CD14-positive monocyte (primary cell): ENCODE measurements around the gene DMAC2L. TPM values are rescaled to one million over a fixed set of nuclear protein-coding genes. Genes with fewer than 3 reads are reported as not detected.

Experiments used
- DNase-seq, 3 donors: peaks; one replicate each; pipeline ENCODE4 v3.0.0-alpha.2; 2011 to 2022
- H2AFZ ChIP-seq: 2 replicates; pipeline ENCODE4 v1.6.0; 2012; ENCODE audit warnings: mild to moderate bottlenecking, low read depth, low read length, inconsistent platforms; ENCODE audit not compliant: insufficient read depth, poor library complexity, severe bottlenecking
- H3K27ac ChIP-seq, 2 donors: 1 replicate in 1 of 2; 2 replicates in 1 of 2; pipeline ENCODE4 v1.5.1; 2012 to 2013; ENCODE audit warnings: low read length in 2 of 2, control low read depth in 1 of 2, inconsistent platforms in 1 of 2, low read depth in 1 of 2, mild to moderate bottlenecking in 1 of 2
- H3K27me3 ChIP-seq, 2 donors: one replicate each; pipeline versions ENCODE4 v1.6.0 to v1.6.1; 2011 to 2013; ENCODE audit warnings: low read length in 2 of 2; ENCODE audit not compliant: control insufficient read depth in 2 of 2, insufficient read depth in 2 of 2
- H3K36me3 ChIP-seq, 2 donors: replicated peaks in 1 of 2; 1 replicate in 1 of 2; 2 replicates in 1 of 2; pipeline versions ENCODE4 v1.5.1 to v1.6.1; 2012 to 2013; ENCODE audit warnings: low read length in 2 of 2, control low read depth in 1 of 2, inconsistent platforms in 1 of 2, mild to moderate bottlenecking in 1 of 2; ENCODE audit not compliant: insufficient read depth in 2 of 2, control insufficient read depth in 1 of 2
- H3K4me1 ChIP-seq, 2 donors: 1 replicate in 1 of 2; 2 replicates in 1 of 2; pipeline versions ENCODE4 v1.5.1 to v1.6.1; 2012 to 2013; ENCODE audit warnings: low read length in 2 of 2, control low read depth in 1 of 2, inconsistent platforms in 1 of 2, mild to moderate bottlenecking in 1 of 2, moderate library complexity in 1 of 2; ENCODE audit not compliant: insufficient read depth in 2 of 2, control insufficient read depth in 1 of 2
- H3K4me2 ChIP-seq: replicated peaks from 2 replicates; pipeline ENCODE3; 2012; ENCODE audit warnings: low read length, moderate library complexity, mild to moderate bottlenecking; ENCODE audit not compliant: poor library complexity, severe bottlenecking; ENCODE audit errors: extremely low read depth
- H3K4me3 ChIP-seq, 3 experiments: fragments of 200-600 bp in 1 of 3; sonication (generic) in 1 of 3; replicated peaks in 1 of 3; 1 replicate in 2 of 3; 2 replicates in 1 of 3; pipeline ENCODE4 v1.5.1; 2011 to 2013; ENCODE audit warnings: low read length in 3 of 3, mild to moderate bottlenecking in 3 of 3, control low read depth in 2 of 3, low read depth in 2 of 3, inconsistent platforms in 1 of 3, moderate library complexity in 1 of 3
- H3K79me2 ChIP-seq: 2 replicates; pipeline ENCODE4 v1.6.0; 2012; ENCODE audit warnings: mild to moderate bottlenecking, control low read depth, inconsistent platforms, low read length, moderate library complexity; ENCODE audit not compliant: insufficient read depth
- H3K9ac ChIP-seq: 2 replicates; pipeline ENCODE4 v1.6.0; 2017; ENCODE audit warnings: low read length, mild to moderate bottlenecking; ENCODE audit not compliant: insufficient read depth, poor library complexity, severe bottlenecking
- H3K9me3 ChIP-seq, 2 donors: replicated peaks in 1 of 2; 1 replicate in 1 of 2; 2 replicates in 1 of 2; pipeline versions ENCODE4 v1.5.1 to v1.6.1; 2012 to 2013; ENCODE audit warnings: low read length in 2 of 2, control low read depth in 1 of 2; ENCODE audit not compliant: control insufficient read depth in 1 of 2, insufficient read depth in 1 of 2
- H4K20me1 ChIP-seq: 2 replicates; pipeline ENCODE4 v1.6.0; 2012; ENCODE audit warnings: mild to moderate bottlenecking, low read length, control low read depth, moderate library complexity; ENCODE audit not compliant: insufficient read depth
- H3K27ac Mint-ChIP-seq, 7 donors: one replicate each; pipeline ENCODE4 v1.8.0; 2020; ENCODE audit warnings: mild to moderate bottlenecking in 7 of 7, mixed read lengths in 7 of 7, moderate library complexity in 6 of 7, inconsistent platforms in 2 of 7
- H3K27me3 Mint-ChIP-seq, 3 donors: one replicate each; pipeline ENCODE4 v1.8.0; 2021 to 2022; ENCODE audit warnings: low read depth in 3 of 3, mild to moderate bottlenecking in 3 of 3, mixed read lengths in 3 of 3, moderate library complexity in 3 of 3, inconsistent platforms in 1 of 3
- H3K36me3 Mint-ChIP-seq, 2 donors: one replicate each; pipeline ENCODE4 v1.8.0; 2020; ENCODE audit warnings: mixed read lengths in 2 of 2, inconsistent platforms in 1 of 2, mild to moderate bottlenecking in 1 of 2
- H3K4me1 Mint-ChIP-seq: one replicate; pipeline ENCODE4 v1.8.0; 2020; ENCODE audit warnings: mild to moderate bottlenecking, mixed read lengths
- H3K4me3 Mint-ChIP-seq, 2 donors: one replicate each; pipeline ENCODE4 v1.8.0; 2020; ENCODE audit warnings: mild to moderate bottlenecking in 2 of 2, mixed read lengths in 2 of 2, moderate library complexity in 1 of 2
- H3K9me3 Mint-ChIP-seq, 7 donors: one replicate each; pipeline ENCODE4 v1.8.0; 2020 to 2022; ENCODE audit warnings: mixed read lengths in 7 of 7, mild to moderate bottlenecking in 6 of 7, moderate library complexity in 6 of 7, inconsistent platforms in 2 of 7
- CTCF ChIP-seq: fragments of 200-600 bp; IDR thresholded peaks from one replicate; pipeline ENCODE4 v1.8.0; 2022; ENCODE audit warnings: antibody characterized with exemption, mild to moderate bottlenecking
- WGBS: methylation state at CpG from one replicate; pipeline ENCODE4 v1.1.5; 2013; ENCODE audit warnings: missing lambda C conversion rate; ENCODE audit not compliant: insufficient coverage; 5-methylcytosine and 5-hydroxymethylcytosine counted together
- intact Hi-C, 2 donors: fragments of 100-400 bp; cut with micrococcal nuclease; formaldehyde crosslinking; loops; one replicate each; pipeline versions ENCODE4 v1.15.0 to v1.15.1; 2023
- polyA plus RNA-seq, 3 donors: library from polyadenylated mRNA; depleted of rRNA in 1 of 3; unstranded in 2 of 3; stranded (reverse) in 1 of 3; fragments of 300-500 nt in 2 of 3; fragments of >200 nt in 1 of 3; fragmentation: Illumina TruSeq in 2 of 3; gene quantifications; 1 replicate in 2 of 3; 2 replicates in 1 of 3; pipeline ENCODE4 v1.2.3, GENCODE V29; 2012 to 2021
- small RNA-seq: library from RNA; depleted of rRNA; stranded (forward); fragments of <200 nt; gene quantifications from one replicate; pipeline ENCODE3, GENCODE V24; 2012; ENCODE audit warnings: low read depth; ENCODE audit not compliant: insufficient read length

DMAC2L gene
- polyA plus RNA-seq, 3 donors: 13.4 to 17.3 (median 16.4) TPM

GRCh38 chr14:50375760-50376159 is 63.6 kb downstream of the DMAC2L start:
- Mint-ChIP-seq H3K36me3 (no peaks in the 10 kb centered on the region), H3K27me3 (peaks cover 0 to 5% (median 2%) of the 10 kb centered on the region in 3 donors), H3K4me1 (peaks cover 7% of the 10 kb centered on the region), H3K27ac (no peak overlapping the region), H3K4me3 (no peak overlapping the region), H3K9me3 (peaks cover 0 to 1% (median 0%) of the 10 kb centered on the region in 7 donors)
- Histone ChIP-seq H3K36me3 (no peaks in the 10 kb centered on the region), H3K9ac (no peak overlapping the region), H3K4me3 (no peak overlapping the region), H3K27me3 (no peaks in the 10 kb centered on the region), H3K4me1 (no peaks in the 10 kb centered on the region), H3K27ac (no peak overlapping the region), H3K79me2 (no peaks in the 10 kb centered on the region), H3K4me2 (no peak overlapping the region), H4K20me1 (no peaks in the 10 kb centered on the region), H3K9me3 (no peaks in the 10 kb centered on the region), H2AFZ (no peak overlapping the region)
- no CpG with 5 or more reads among the region's 5 CpGs for WGBS
- no peak for TF ChIP-seq CTCF
- intact Hi-C loops: no loop called here
- DNase-seq: no peak

Small RNA genes within 50 kb of the gene (small RNA-seq; reads per million reads assigned to genes)
- gene MIR4504: not detected

Other genes starting within 250 kb of the DMAC2L start
- 10 to 100 TPM in 1 of 3 donors, 1 to 10 TPM in 2; 3.4 to 14.2 (median 3.5) TPM for gene VCPKMT, start 195.8 kb upstream of the DMAC2L start, polyA plus RNA-seq
- 10 to 100 TPM in 2 of 3 donors, 1 to 10 TPM in 1; 9.3 to 24.3 (median 12.0) TPM for gene SOS2, start 80.7 kb upstream of the DMAC2L start, polyA plus RNA-seq
- gene L2HGDH, start 95 bp upstream of the DMAC2L start, polyA plus RNA-seq: under 1 TPM; 0.11 to 0.86 (median 0.48) TPM
- gene CDKL1, start 84.6 kb downstream of the DMAC2L start, polyA plus RNA-seq: 1 to 10 TPM; 1.2 to 2.5 (median 1.3) TPM
- 1 to 10 TPM; 5.0 to 9.1 (median 7.7) TPM for gene MAP4K5, start 220.2 kb downstream of the DMAC2L start, polyA plus RNA-seq
- gene ATL1, start 247.8 kb downstream of the DMAC2L start, polyA plus RNA-seq: 1 to 10 TPM in 1 of 3 donors, under 1 TPM in 2; 0.36 to 1.1 (median 0.99) TPM